MM.1S (cell line): ENCODE data around the gene KIF1C.

Experiments used
- DNase-seq: peaks from one replicate; pipeline ENCODE4 v3.0.0-alpha.2; 2015
- H2AFZ ChIP-seq: fragments of 300-600 bp; sonication (generic); 2 replicates; pipeline ENCODE4 v1.6.0; 2016; ENCODE audit warnings: antibody characterized with exemption, low read length
- H3F3A ChIP-seq: fragments of 300-600 bp; sonication (generic); 2 replicates; pipeline ENCODE4 v1.6.1; 2016; ENCODE audit warnings: mild to moderate bottlenecking, antibody characterized with exemption, low read length, moderate library complexity, mixed read lengths; ENCODE audit not compliant: insufficient read depth
- H3K27ac ChIP-seq: fragments of 300-600 bp; sonication (generic); 2 replicates; pipeline ENCODE4 v1.5.1; 2016; ENCODE audit warnings: mild to moderate bottlenecking, low read length
- H3K27me3 ChIP-seq: fragments of 300-600 bp; sonication (generic); replicated peaks from 2 replicates; pipeline ENCODE4 v1.6.0; 2016; ENCODE audit warnings: low read length; ENCODE audit not compliant: insufficient read depth
- H3K36me3 ChIP-seq: fragments of 300-600 bp; sonication (generic); replicated peaks from 2 replicates; pipeline ENCODE4 v1.6.1; 2016; ENCODE audit warnings: mild to moderate bottlenecking, low read length, mixed read lengths; ENCODE audit not compliant: insufficient read depth
- H3K4me1 ChIP-seq: fragments of 300-600 bp; sonication (generic); 2 replicates; pipeline ENCODE4 v1.6.1; 2016; ENCODE audit warnings: low read length, mixed read lengths
- H3K4me2 ChIP-seq: fragments of 300-600 bp; sonication (generic); 2 replicates; pipeline ENCODE4 v1.6.0; 2016; ENCODE audit warnings: low read depth, low read length
- H3K4me3 ChIP-seq: fragments of 300-600 bp; sonication (generic); 2 replicates; pipeline ENCODE4 v1.5.1; 2016; ENCODE audit warnings: low read length, mixed read lengths
- H3K79me2 ChIP-seq: fragments of 300-600 bp; sonication (generic); 2 replicates; pipeline ENCODE4 v1.6.1; 2016; ENCODE audit warnings: mixed run types, low read length, mixed read lengths
- H3K9ac ChIP-seq: fragments of 300-600 bp; sonication (generic); 2 replicates; pipeline ENCODE4 v1.6.1; 2016; ENCODE audit warnings: low read length, mixed read lengths
- H3K9me2 ChIP-seq: fragments of 300-600 bp; sonication (generic); replicated peaks from 2 replicates; pipeline ENCODE4 v1.6.1; 2016; ENCODE audit warnings: mild to moderate bottlenecking, low read length, mixed read lengths; ENCODE audit not compliant: insufficient read depth
- H3K9me3 ChIP-seq: fragments of 300-600 bp; sonication (generic); replicated peaks from 2 replicates; pipeline ENCODE4 v1.6.1; 2016; ENCODE audit warnings: mild to moderate bottlenecking, low read length, mixed read lengths; ENCODE audit not compliant: insufficient read depth
- H4K20me1 ChIP-seq: fragments of 300-600 bp; sonication (generic); 2 replicates; pipeline ENCODE4 v1.6.1; 2016; ENCODE audit warnings: mild to moderate bottlenecking, low read length, moderate library complexity, mixed read lengths; ENCODE audit not compliant: insufficient read depth
- EZH2 ChIP-seq: fragments of 300-600 bp; sonication (generic); optimal IDR thresholded peaks from 2 replicates; pipeline ENCODE3; 2017; ENCODE audit warnings: low read depth, mild to moderate bottlenecking, antibody characterized with exemption, low read length, mixed read lengths
- EZH2phosphoT487 ChIP-seq: fragments of 300-600 bp; sonication (generic); IDR thresholded peaks from 2 replicates; pipeline ENCODE4 v1.6.1; 2018; ENCODE audit warnings: antibody characterized with exemption, low read length
- TF ChIP-seq, protein P1 (sequence below): fragments of 300-600 bp; sonication (generic); IDR thresholded peaks from 2 replicates; pipeline ENCODE4 v1.5.1; 2016; ENCODE audit warnings: antibody characterized with exemption, low read length, mixed read lengths

KIF1C gene

DNA sequence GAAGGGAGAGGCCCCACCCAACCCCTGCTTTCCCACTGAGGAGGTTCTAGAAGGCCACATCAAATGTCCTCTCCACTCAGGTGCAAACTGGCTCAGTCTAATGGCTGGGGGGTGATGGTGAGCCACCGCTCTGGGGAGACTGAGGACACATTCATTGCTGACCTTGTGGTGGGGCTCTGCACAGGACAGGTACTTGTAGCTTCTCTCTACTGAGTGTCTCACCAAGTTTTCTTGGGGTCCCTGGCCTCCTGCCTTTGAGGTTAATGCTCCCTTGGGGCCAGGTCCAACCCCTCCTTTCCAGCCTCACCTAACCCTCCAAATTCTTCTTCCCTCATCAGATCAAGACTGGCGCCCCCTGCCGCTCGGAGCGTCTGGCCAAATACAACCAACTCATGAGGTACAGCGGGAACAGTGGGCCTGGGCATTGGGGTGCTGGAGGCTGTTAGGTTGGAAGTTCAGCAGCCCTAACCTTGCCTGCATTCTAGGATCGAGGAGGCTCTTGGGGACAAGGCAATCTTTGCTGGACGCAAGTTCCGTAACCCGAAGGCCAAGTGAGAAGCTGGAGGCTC is 41.2 kb upstream of the KIF1C start:
- H3F3A ChIP-seq: no peaks in the 10 kb centered on the region
- H3K4me1 ChIP-seq: 0 out of 2 replicates have a peak, but pooled peaks cover 2% of the 10 kb centered on the region
- no peak overlapping the region for H2AFZ ChIP-seq
- peak; percentile 39 for DNase-seq
- H3K27me3 ChIP-seq: no peaks in the 10 kb centered on the region
- H3K36me3 ChIP-seq: no peaks in the 10 kb centered on the region
- no peaks in the 10 kb centered on the region for H3K9me3 ChIP-seq
- no peak overlapping the region for H3K9ac ChIP-seq
- H3K4me3 ChIP-seq: no peak overlapping the region
- no peaks in the 10 kb centered on the region for H3K9me2 ChIP-seq
- no peak overlapping the region for H3K27ac ChIP-seq
- no peaks in the 10 kb centered on the region for H4K20me1 ChIP-seq
- no peak overlapping the region for H3K4me2 ChIP-seq
- TF ChIP-seq, protein P1, sequence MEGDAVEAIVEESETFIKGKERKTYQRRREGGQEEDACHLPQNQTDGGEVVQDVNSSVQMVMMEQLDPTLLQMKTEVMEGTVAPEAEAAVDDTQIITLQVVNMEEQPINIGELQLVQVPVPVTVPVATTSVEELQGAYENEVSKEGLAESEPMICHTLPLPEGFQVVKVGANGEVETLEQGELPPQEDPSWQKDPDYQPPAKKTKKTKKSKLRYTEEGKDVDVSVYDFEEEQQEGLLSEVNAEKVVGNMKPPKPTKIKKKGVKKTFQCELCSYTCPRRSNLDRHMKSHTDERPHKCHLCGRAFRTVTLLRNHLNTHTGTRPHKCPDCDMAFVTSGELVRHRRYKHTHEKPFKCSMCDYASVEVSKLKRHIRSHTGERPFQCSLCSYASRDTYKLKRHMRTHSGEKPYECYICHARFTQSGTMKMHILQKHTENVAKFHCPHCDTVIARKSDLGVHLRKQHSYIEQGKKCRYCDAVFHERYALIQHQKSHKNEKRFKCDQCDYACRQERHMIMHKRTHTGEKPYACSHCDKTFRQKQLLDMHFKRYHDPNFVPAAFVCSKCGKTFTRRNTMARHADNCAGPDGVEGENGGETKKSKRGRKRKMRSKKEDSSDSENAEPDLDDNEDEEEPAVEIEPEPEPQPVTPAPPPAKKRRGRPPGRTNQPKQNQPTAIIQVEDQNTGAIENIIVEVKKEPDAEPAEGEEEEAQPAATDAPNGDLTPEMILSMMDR: peak; percentile 53
- no peak for TF ChIP-seq EZH2phosphoT487
- no peaks in the 10 kb centered on the region for H3K79me2 ChIP-seq

DNA sequence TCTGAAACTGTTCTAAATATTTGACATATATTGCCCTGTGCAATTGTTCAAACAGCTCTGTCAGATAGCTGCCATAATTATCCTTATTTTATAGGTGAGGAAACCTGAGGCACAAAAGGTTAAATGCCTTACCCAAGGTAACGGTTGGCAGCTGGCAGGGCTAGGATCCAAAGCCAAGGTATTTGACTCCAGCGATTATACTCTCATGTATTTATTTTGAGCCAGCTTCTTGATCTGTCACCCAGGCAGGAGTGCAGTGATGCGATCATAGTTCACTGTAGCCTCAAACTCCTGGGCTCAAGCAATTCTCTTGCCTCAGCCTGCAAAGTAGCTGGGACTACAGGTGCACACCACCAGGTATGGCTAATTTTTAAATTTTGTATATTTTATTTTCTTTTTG is 39.6 kb upstream of the KIF1C start:
- no peak overlapping the region for H3K9ac ChIP-seq
- H3K79me2 ChIP-seq: no peaks in the 10 kb centered on the region
- no peak for DNase-seq
- H3K4me2 ChIP-seq: no peak overlapping the region
- H3K9me3 ChIP-seq: no peaks in the 10 kb centered on the region
- H3K4me1 ChIP-seq: no peaks in the 10 kb centered on the region
- H3K36me3 ChIP-seq: no peaks in the 10 kb centered on the region
- H3K27me3 ChIP-seq: no peaks in the 10 kb centered on the region
- H3K4me3 ChIP-seq: no peak overlapping the region
- no peak overlapping the region for H3K27ac ChIP-seq
- no peaks in the 10 kb centered on the region for H4K20me1 ChIP-seq
- no peaks in the 10 kb centered on the region for H3K9me2 ChIP-seq
- H3F3A ChIP-seq: no peaks in the 10 kb centered on the region
- TF ChIP-seq EZH2phosphoT487: no peak
- TF ChIP-seq, protein P1: no peak
- TF ChIP-seq EZH2: no peak
- no peak overlapping the region for H2AFZ ChIP-seq

DNA sequence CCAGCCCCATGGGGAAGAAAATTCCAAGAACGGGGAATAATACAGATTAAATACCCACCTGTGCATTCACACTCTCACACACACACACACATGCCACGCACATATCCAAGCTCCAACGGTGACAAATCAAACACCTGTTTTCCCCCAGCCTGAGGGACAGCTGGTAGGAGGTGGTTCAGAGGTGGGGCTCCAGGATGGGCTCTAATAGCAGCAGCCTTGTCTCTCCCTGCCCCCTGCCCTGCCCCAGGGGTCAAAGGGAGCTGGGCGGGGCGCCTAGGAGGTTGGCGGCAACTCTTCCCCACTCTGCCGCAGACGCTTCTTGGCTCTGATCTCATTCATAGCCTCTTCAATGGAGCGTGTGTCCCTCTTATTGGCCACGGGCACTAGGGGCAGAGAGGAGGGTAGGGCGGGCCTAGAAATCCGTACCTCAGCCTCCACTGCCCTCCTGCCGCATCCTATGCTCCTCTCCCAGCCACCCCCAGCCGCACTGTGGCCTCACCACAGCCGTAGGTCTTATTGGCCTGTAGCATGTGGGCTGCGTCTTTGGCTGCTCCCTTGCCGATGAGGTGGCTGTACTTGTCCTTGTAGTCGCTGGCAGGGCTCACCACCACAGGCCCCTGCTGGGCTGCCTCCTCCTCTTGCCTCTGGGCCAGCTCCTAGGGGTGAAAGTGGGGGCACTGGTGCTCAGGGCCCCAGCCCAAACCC is 38.3 kb upstream of the KIF1C start:
- H3K4me3 ChIP-seq: no peak overlapping the region
- no peaks in the 10 kb centered on the region for H3K4me1 ChIP-seq
- H3K27me3 ChIP-seq: no peaks in the 10 kb centered on the region
- TF ChIP-seq EZH2 (no peak), EZH2phosphoT487 (no peak)
- TF ChIP-seq, protein P1: no peak
- H4K20me1 ChIP-seq: no peaks in the 10 kb centered on the region
- H3F3A ChIP-seq: no peaks in the 10 kb centered on the region
- H3K79me2 ChIP-seq: no peaks in the 10 kb centered on the region
- no peak overlapping the region for H3K9ac ChIP-seq
- DNase-seq: no peak
- H3K4me2 ChIP-seq: no peak overlapping the region
- no peaks in the 10 kb centered on the region for H3K36me3 ChIP-seq
- H2AFZ ChIP-seq: no peak overlapping the region
- no peaks in the 10 kb centered on the region for H3K9me3 ChIP-seq
- H3K9me2 ChIP-seq: no peaks in the 10 kb centered on the region
- no peak overlapping the region for H3K27ac ChIP-seq
